ENCODE measurements around the gene SLC38A7. TPM values are rescaled to one million over a fixed set of nuclear protein-coding genes. Genes with fewer than 3 reads are reported as not detected.

The SLC38A7 gene
- total and polyA plus RNA-seq, 2 experiments from 2014 or later, result 13.9 to 27.8 TPM

DNA sequence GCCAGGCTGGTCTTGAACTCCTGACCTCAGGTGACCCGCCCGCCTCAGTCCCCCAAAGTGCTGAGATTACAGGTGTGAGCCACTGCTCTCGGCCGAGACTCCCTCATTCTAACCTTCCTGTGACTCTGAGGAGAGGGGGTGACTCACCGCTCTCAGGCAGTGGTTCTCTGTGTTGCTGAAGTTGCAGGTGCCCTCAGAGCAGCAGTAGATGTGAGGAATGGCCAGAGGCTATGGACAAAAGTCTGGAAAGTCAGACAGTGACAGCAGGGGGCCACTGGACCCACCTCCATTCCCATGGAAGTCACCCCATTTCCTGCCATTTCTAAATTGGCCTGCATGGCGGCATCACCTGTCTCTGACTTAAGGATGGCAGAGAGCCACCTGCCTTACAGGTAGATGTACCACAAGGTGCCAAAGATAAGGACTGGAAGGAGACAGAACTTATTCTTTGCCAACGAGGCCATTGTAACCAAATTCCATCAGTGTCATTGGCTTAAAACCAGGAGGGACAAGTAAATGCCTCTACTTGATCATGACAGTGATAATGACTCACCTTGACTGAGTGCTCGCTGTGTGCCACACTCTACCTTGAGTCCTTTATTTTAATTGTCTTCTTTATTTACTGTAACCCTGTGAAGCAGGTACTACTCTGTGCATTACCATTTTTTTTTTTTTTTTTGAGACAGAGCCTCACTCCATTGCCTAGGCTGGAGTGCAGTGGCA, 39.6 kb downstream of the SLC38A7 start:
- no peaks in the 10 kb centered on the region for H3K27me3 ChIP-seq (ENCODE audit: insufficient read depth)
- Mint-ChIP-seq H3K4me3 (no peak overlapping the region), H3K4me1 (no peaks in the 10 kb centered on the region), H3K36me3 (ENCODE audit: low read depth) (no peaks in the 10 kb centered on the region), H3K27ac (no peak overlapping the region), H3K9me3 (no peaks in the 10 kb centered on the region), H3K27me3 (ENCODE audit: insufficient read depth, low read depth, poor library complexity) (peaks cover 17% of the 10 kb centered on the region)
- no peak for DNase-seq (ENCODE audit: low spot score)
- H3K4me1 ChIP-seq (ENCODE audit: insufficient read depth), result no peaks in the 10 kb centered on the region
- ATAC-seq, result no peak
- H2AFZ ChIP-seq, result no peak overlapping the region
- no peak overlapping the region for H3K4me2 ChIP-seq
- no peaks in the 10 kb centered on the region for H3F3A ChIP-seq (replicated peaks; ENCODE audit: low read depth)
- H4K20me1 ChIP-seq (replicated peaks; ENCODE audit: insufficient read depth), result no peaks in the 10 kb centered on the region
- no peaks in the 10 kb centered on the region for H3K79me2 ChIP-seq (replicated peaks; ENCODE audit: insufficient read depth)
- H3K4me3 ChIP-seq, result no peak overlapping the region
- H3K36me3 ChIP-seq (ENCODE audit: insufficient read depth), result no peaks in the 10 kb centered on the region
- TF ChIP-seq, protein P1, sequence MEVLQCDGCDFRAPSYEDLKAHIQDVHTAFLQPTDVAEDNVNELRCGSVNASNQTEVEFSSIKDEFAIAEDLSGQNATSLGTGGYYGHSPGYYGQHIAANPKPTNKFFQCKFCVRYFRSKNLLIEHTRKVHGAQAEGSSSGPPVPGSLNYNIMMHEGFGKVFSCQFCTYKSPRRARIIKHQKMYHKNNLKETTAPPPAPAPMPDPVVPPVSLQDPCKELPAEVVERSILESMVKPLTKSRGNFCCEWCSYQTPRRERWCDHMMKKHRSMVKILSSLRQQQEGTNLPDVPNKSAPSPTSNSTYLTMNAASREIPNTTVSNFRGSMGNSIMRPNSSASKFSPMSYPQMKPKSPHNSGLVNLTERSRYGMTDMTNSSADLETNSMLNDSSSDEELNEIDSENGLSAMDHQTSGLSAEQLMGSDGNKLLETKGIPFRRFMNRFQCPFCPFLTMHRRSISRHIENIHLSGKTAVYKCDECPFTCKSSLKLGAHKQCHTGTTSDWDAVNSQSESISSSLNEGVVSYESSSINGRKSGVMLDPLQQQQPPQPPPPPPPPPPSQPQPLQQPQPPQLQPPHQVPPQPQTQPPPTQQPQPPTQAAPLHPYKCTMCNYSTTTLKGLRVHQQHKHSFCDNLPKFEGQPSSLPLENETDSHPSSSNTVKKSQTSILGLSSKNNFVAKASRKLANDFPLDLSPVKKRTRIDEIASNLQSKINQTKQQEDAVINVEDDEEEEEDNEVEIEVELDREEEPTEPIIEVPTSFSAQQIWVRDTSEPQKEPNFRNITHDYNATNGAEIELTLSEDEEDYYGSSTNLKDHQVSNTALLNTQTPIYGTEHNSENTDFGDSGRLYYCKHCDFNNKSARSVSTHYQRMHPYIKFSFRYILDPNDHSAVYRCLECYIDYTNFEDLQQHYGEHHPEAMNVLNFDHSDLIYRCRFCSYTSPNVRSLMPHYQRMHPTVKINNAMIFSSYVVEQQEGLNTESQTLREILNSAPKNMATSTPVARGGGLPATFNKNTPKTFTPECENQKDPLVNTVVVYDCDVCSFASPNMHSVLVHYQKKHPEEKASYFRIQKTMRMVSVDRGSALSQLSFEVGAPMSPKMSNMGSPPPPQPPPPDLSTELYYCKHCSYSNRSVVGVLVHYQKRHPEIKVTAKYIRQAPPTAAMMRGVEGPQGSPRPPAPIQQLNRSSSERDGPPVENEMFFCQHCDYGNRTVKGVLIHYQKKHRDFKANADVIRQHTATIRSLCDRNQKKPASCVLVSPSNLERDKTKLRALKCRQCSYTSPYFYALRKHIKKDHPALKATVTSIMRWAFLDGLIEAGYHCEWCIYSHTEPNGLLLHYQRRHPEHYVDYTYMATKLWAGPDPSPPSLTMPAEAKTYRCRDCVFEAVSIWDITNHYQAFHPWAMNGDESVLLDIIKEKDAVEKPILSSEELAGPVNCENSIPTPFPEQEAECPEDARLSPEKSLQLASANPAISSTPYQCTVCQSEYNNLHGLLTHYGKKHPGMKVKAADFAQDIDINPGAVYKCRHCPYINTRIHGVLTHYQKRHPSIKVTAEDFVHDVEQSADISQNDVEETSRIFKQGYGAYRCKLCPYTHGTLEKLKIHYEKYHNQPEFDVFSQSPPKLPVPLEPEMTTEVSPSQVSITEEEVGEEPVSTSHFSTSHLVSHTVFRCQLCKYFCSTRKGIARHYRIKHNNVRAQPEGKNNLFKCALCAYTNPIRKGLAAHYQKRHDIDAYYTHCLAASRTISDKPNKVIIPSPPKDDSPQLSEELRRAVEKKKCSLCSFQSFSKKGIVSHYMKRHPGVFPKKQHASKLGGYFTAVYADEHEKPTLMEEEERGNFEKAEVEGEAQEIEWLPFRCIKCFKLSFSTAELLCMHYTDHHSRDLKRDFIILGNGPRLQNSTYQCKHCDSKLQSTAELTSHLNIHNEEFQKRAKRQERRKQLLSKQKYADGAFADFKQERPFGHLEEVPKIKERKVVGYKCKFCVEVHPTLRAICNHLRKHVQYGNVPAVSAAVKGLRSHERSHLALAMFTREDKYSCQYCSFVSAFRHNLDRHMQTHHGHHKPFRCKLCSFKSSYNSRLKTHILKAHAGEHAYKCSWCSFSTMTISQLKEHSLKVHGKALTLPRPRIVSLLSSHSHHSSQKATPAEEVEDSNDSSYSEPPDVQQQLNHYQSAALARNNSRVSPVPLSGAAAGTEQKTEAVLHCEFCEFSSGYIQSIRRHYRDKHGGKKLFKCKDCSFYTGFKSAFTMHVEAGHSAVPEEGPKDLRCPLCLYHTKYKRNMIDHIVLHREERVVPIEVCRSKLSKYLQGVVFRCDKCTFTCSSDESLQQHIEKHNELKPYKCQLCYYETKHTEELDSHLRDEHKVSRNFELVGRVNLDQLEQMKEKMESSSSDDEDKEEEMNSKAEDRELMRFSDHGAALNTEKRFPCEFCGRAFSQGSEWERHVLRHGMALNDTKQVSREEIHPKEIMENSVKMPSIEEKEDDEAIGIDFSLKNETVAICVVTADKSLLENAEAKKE (CRISPR knock-in tag; IDR thresholded peaks at IDR 0.05), result no peak
- TF ChIP-seq EZH2phosphoT487 (IDR thresholded peaks at IDR 0.05; ENCODE audit: unreplicated experiment), result no peak
- TF ChIP-seq, protein P2, sequence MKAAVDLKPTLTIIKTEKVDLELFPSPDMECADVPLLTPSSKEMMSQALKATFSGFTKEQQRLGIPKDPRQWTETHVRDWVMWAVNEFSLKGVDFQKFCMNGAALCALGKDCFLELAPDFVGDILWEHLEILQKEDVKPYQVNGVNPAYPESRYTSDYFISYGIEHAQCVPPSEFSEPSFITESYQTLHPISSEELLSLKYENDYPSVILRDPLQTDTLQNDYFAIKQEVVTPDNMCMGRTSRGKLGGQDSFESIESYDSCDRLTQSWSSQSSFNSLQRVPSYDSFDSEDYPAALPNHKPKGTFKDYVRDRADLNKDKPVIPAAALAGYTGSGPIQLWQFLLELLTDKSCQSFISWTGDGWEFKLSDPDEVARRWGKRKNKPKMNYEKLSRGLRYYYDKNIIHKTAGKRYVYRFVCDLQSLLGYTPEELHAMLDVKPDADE (IDR thresholded peaks at IDR 0.05), result no peak
- TF ChIP-seq JUNB (IDR thresholded peaks at IDR 0.05; ENCODE audit: unreplicated experiment), result no peak
- TF ChIP-seq POLR2AphosphoS5 (IDR thresholded peaks at IDR 0.05; ENCODE audit: low read depth), result no peak
- TF ChIP-seq STAT1 (IDR thresholded peaks at IDR 0.05; ENCODE audit: unreplicated experiment), result no peak
- no peak for TF ChIP-seq REST (IDR thresholded peaks at IDR 0.05; ENCODE audit: unreplicated experiment)
- TF ChIP-seq ZNF331 (CRISPR knock-in tag; IDR thresholded peaks at IDR 0.05; ENCODE audit: low read depth), result no peak
- no peak for TF ChIP-seq ZNF114 (CRISPR knock-in tag; IDR thresholded peaks at IDR 0.05)
- TF ChIP-seq, protein P3, sequence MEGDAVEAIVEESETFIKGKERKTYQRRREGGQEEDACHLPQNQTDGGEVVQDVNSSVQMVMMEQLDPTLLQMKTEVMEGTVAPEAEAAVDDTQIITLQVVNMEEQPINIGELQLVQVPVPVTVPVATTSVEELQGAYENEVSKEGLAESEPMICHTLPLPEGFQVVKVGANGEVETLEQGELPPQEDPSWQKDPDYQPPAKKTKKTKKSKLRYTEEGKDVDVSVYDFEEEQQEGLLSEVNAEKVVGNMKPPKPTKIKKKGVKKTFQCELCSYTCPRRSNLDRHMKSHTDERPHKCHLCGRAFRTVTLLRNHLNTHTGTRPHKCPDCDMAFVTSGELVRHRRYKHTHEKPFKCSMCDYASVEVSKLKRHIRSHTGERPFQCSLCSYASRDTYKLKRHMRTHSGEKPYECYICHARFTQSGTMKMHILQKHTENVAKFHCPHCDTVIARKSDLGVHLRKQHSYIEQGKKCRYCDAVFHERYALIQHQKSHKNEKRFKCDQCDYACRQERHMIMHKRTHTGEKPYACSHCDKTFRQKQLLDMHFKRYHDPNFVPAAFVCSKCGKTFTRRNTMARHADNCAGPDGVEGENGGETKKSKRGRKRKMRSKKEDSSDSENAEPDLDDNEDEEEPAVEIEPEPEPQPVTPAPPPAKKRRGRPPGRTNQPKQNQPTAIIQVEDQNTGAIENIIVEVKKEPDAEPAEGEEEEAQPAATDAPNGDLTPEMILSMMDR (conservative IDR thresholded peaks at IDR 0.05; ENCODE audit: low read depth in 2 of 2), result no peak
- TF ChIP-seq NANOG (IDR thresholded peaks at IDR 0.05; ENCODE audit: borderline replicate concordance), result no peak
- TF ChIP-seq EZH2 (IDR thresholded peaks at IDR 0.05; ENCODE audit: low read depth, unreplicated experiment), result no peak
- no peak for TF ChIP-seq CREB1 (CRISPR knock-in tag; IDR thresholded peaks at IDR 0.05; ENCODE audit: low read depth)
- no peaks in the 10 kb centered on the region for H3K9me2 ChIP-seq (ENCODE audit: insufficient read depth)
- no peak overlapping the region for H3K27ac ChIP-seq (ENCODE audit: low read depth)
